ENCODE results near the gene CCDC127.
"Not testable (repeated sequence)": the region's sequence is repeated elsewhere in the genome, so short reads cannot be mapped to it uniquely, and the experiment has no call there.

CCDC127 gene

DNA sequence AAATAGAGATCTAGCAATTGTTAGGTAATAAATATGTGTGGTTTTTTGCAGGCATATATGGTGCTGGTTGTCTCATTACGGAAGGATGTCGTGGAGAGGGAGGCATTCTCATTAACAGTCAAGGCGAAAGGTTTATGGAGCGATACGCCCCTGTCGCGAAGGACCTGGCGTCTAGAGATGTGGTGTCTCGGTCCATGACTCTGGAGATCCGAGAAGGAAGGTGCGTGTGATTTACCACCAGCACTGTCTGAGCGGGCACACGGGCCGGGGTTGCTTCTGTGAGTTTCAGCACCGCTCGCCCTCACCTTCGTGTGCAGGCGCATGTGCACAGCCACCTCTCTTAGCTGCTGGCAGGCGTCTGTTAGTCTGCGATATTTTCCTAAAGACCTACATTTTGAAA, 15.5 kb upstream of the CCDC127 start:
- not testable (repeated sequence) for DNase-seq (ENCODE audit: low read depth)

GRCh38 chr5:231661-232060, 13.7 kb upstream of the CCDC127 start:
- DNase-seq (ENCODE audit: low read depth) = no peak

GRCh38 chr5:230711-231110, 12.8 kb upstream of the CCDC127 start:
- DNase-seq (ENCODE audit: low read depth) = no peak

DNA sequence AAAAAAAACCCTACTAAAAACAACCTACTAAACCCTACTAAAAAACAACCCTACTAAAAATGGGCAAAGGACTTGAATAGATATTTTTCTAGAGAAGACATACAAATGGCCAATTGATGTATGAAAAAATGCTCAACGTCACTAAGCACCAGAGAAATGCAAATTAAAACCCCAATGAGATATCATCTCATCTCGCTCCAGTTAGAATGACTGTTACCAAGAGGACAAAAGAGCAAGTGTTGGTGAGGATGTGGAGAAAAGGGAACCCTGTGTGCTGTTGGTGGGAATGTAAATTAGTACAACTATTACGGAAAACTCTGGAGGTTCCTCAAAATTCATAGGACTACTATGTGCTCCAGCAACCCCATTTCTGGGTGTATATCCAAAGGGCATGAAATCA, 10.9 kb upstream of the CCDC127 start:
- DNase-seq (ENCODE audit: low read depth) = no peak

DNA sequence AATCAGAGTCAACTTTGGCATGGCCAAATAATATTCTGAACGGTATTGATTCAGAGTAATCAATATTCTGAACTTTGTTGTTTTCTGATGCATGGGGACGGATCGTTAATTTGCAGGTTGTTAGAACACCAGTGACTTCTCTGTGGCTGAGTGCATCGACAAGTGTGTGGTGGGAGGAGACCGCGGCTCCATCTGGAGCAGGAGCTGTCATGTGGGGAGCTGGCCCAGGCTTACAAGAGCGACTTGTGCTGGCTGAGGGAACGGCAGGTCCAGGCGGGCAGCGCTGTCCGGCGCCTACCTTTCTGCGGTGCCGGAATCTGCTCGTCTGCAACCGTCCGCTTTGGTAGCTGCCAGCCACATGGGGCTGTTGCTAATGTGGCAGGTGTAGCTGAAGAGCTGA, 9.4 kb upstream of the CCDC127 start:
- DNase-seq (ENCODE audit: low read depth) = not testable (repeated sequence)

DNA sequence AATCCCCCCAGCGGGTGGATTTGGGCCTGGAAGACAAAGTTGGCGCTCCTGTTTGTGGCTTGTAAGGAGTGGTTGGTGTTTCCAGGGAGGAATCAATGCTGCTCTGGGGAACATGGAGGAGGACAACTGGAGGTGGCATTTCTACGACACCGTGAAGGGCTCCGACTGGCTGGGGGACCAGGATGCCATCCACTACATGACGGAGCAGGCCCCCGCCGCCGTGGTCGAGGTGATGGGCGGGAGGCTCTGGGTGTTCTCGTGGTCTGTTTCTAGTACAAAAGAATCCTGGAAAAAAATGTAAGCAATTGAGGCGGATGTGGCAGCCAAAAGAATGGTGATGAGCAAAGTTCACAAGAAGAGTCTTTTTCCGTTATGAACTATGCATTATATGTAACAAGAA, 7.4 kb upstream of the CCDC127 start:
- DNase-seq (ENCODE audit: low read depth) = no peak

- no peak for DNase-seq (ENCODE audit: low read depth)
These were observed 5.8 kb upstream of the CCDC127 start for GRCh38 chr5:223791-224190.

- DNase-seq (ENCODE audit: low read depth) = not testable (repeated sequence)
These were observed 5.2 kb upstream of the CCDC127 start for GRCh38 chr5:222951-223715.

- DNase-seq (ENCODE audit: low read depth) = no peak
These were observed 2.0 kb upstream of the CCDC127 start for GRCh38 chr5:219991-220390.

GRCh38 chr5:219460-219863, 1.5 kb upstream of the CCDC127 start:
- DNase-seq (ENCODE audit: low read depth) = no peak

DNA sequence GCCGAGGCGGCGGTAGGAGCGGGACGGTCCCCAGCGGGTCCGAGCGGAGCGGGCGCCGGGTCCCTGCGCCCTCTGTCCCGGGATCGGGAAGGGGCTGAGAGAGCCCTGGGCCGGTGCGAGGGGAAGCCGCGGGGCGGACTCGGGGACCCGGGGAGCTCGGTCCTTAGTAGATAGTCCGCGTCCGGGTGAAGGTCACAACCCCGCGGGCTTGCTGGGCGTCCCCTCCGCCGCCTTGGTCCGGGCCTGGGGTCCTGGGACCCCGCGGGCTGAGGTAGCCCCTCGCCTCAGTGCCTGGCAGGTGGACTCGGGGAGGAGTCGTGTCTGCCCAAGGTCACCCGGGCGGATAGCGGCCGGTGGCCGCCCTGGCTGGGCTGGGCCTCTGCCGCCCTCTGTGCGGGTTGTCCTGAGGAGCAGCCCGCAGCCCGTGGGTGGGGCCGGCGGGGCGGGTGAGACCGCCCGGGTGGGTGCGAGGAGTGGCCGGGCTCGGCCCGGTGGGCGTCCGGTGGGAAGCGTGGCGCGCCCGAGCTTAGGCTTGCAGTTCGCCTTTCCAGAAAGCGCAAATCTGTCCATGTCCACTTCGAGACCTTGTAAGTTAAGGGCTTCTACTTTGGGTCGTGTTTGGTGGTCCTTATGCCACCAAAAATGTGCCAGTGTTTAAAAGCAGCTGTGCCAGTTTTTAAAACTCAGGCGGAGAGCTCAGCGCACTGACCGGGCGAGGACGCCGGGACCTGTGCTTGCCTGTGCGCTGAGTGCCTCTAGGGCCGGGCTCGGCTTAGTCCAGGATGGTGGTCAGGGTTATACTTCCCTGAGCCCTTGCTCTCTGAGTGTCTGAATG, 721 bp upstream of the CCDC127 start:
- DNase-seq (ENCODE audit: low read depth) = no peak

GRCh38 chr5:216076-216475, 1.9 kb downstream of the CCDC127 start:
- not testable (repeated sequence) for DNase-seq (ENCODE audit: low read depth)

DNA sequence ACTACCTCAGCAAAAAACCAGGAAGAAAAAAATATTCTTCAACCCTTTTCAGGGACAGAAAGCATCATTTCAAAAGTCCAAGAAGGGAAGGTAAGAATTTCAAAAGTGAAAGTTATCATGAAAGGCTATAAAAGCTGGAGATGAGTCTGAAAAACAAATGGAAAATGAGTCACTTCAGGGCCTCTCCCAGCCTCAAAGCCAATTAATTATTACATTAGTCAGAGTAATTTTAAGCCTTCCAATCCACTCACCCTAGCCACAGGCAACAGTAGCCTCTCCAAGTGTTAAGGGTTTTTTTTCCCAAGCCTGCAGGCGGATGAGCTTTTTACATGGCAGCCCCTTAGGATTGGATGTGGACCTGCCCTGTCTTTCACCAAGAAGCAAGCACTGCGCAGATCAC, 2.7 kb downstream of the CCDC127 start:
- DNase-seq (ENCODE audit: low read depth) = not testable (repeated sequence)

DNA sequence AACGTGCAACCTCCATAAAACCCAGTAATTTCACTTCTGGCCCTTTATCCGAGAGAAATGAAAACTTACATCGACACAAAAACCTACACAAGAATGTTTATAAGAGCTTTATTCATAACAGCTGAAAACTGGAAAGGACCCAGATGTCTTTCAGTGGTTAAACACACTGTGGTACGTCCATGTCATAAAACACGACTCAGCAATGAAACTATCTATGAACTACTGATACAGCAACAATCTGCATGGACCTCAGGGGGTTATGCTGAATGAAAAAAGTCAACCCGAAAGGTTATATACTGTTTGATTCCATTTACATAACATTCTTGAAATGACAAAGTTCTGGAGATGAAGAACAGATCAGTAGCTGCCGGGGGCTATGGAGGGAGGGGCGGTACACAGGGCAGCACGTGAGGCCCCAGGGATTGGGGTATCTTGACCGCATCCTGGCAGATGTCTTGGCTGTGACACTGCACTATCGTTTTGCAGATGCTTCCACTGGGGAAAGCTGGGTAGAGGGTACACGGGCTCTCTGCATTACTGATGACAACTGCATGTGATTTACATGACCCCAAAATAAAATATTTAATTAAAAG, 4.1 kb downstream of the CCDC127 start:
- no peak for DNase-seq (ENCODE audit: low read depth)

DNA sequence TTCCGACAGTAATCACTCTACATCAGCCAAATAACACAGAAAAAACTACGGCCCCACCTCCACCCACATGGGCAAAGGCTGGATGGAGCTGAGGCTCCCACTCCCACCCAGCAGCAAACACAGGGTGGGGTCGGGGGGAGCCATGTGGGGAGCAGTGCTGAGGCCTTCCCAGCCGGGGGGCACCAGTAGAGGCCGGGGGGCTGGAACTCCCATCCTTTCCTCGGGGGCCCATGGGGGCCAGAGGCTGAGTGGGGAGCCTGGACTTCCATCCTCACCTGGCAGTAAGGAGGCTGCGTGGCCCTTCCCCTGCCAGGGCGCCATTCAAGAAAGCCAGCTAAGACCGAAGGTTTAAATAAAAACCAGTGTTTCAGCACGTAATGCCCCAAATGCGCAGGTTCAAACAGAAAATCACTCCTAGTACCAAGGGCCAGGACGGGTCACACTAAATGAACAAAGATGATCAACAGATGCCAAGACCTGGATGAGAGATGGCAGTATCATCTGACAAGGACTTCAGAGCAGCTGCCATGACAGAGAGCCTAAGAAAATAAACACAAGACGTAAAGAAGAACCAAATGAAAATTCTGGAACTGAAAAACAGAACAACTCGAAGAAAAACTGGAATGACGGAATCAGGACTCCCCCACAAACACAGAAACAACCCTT, 9.4 kb downstream of the CCDC127 start:
- DNase-seq (ENCODE audit: low read depth) = no peak

DNA sequence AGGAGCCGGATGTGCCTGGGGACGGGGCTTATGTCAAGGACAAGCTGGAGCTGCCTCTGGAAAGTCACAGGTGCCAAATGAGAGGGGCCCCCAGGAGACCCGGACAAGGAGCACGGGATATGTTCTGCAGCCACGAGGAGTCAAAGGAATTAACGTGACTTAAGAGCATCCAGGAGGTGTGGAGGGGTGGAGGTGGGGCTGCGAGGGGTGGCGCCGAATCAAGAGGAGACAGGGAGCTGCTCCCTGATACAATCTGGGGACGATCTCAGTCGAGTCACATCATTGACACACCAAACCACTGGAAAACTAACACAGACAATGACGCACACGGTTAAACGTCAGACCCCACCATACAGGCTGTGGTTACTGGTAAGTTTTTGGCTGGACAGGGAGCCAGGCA, 10.4 kb downstream of the CCDC127 start:
- DNase-seq (ENCODE audit: low read depth) = no peak

DNA sequence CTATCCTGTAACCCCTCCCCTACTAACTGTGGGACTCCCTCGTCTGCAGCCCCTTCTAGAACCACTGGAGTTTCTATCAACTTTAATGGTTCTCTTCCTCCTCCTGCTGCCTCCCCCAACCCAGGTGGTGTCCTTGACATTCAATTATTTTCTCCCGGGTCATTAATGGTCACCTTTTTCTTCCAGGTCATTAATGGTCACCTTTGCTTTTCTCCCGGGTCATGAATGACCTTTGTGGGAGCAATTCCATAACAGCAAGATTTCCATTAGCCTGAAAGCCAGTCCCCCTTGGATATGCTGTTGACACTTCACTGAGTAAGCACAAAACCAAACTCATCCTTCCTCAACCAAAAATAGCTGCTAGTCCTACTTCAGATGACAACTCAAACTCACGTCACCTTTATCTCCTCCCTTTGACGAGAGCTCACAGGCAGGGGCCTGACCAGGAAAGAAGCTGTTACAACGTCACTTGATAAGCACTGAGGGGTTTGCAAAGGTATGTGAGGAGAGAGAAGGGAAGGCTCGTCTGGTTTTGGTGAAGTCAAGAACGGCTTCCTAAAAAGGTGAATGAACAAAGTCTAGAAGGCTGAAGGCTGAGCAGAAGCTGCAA, 10.9 kb downstream of the CCDC127 start:
- DNase-seq (ENCODE audit: low read depth) = no peak

DNA sequence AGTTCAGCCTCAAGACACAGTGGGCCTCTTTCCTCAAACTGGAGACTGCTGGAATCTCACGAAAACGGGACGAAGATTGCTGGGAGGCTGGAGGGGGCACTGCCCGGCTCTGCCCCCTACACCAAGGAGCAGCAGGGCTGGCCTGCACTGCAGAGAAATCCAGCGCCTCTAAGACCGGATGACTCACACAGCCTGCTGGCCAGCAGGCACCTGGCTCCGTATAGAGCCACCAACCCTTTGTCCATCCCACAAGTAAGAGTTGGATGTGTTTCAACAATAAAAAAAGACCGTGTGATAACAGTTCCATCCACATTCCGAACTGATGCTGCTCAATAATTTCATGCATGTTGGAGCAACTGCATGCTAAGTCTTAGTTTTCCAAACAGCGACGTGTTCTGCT, 11.5 kb downstream of the CCDC127 start:
- no peak for DNase-seq (ENCODE audit: low read depth)

DNA sequence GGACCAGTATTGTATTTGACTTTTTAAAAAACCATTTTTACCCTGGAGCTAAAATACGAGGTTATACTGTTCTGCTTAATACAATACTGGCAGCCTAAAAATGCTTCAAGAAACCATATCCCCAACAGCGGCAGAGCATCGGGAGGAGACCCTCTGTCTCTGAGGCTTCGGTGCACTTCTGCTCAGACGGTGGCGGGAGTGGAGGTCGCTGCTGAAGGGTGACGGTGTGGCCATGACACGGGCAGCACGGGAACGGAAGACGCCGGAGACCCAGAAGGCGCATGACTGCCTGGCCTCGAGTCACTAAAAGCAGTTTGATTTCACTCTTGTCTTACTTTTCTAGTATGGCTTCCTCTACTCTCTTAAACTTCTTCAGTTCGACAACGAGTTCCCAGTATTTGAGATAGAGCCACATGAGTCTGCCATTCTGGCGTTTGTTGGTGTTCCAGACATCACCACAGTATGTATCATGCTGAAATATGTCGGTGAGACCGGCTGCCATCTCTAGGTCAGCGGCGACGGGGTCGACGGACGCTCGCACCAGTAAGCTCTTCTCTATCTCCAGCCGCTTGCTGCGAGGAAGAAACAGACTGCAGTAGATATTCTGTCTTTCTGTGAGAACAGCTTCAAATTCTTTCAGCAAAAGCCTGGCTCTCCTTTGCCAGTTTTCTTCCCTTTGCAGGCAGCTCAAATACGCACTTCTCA, 12.8 kb downstream of the CCDC127 start:
- no peak for DNase-seq (ENCODE audit: low read depth)

GRCh38 chr5:204462-204861, 13.5 kb downstream of the CCDC127 start:
- DNase-seq (ENCODE audit: low read depth) = no peak

GRCh38 chr5:204001-204400, 14.0 kb downstream of the CCDC127 start:
- DNase-seq (ENCODE audit: low read depth) = no peak
